Superior temporal gyrus (tissue), 1 donor: ENCODE results near the gene KNG1.
"Not testable (repeated sequence)": the region's sequence is repeated elsewhere in the genome, so short reads cannot be mapped to it uniquely, and the experiment has no call there.

Source experiments
- DNase-seq: peaks from one replicate; pipeline ENCODE4 v3.0.0-alpha.2; 2016; ENCODE audit errors: extremely low spot score

Gene KNG1

GRCh38 chr3:186708983-186709679, 8.0 kb upstream of the KNG1 start:
- no peak for DNase-seq

- DNase-seq, result not testable (repeated sequence)
These were observed 6.5 kb upstream of the KNG1 start for GRCh38 chr3:186710694-186711093.

GRCh38 chr3:186713499-186713898, 3.7 kb upstream of the KNG1 start:
- DNase-seq, result no peak

GRCh38 chr3:186719945-186720739, 3.0 kb downstream of the KNG1 start:
- DNase-seq, result no peak

- no peak for DNase-seq
These were observed 5.3 kb downstream of the KNG1 start for GRCh38 chr3:186722457-186722856.

GRCh38 chr3:186724911-186725310, 7.8 kb downstream of the KNG1 start:
- no peak for DNase-seq

- no peak for DNase-seq
These were observed 15.1 kb downstream of the KNG1 start for GRCh38 chr3:186732169-186732766.

GRCh38 chr3:186742618-186743380, 25.6 kb downstream of the KNG1 start:
- no peak for DNase-seq

GRCh38 chr3:186743666-186744065, 26.5 kb downstream of the KNG1 start:
- DNase-seq, result no peak

GRCh38 chr3:186746008-186746407, 28.8 kb downstream of the KNG1 start:
- no peak for DNase-seq

- no peak for DNase-seq
These were observed 33.2 kb downstream of the KNG1 start for GRCh38 chr3:186750316-186750715.

GRCh38 chr3:186751480-186751879, 34.3 kb downstream of the KNG1 start:
- no peak for DNase-seq

- DNase-seq, result no peak
These were observed 36.8 kb downstream of the KNG1 start for GRCh38 chr3:186754006-186754405.

- DNase-seq, result no peak
These were observed 37.7 kb downstream of the KNG1 start for GRCh38 chr3:186754871-186755270.

GRCh38 chr3:186757214-186757613, 40.1 kb downstream of the KNG1 start:
- no peak for DNase-seq

- DNase-seq, result no peak
These were observed 40.6 kb downstream of the KNG1 start for GRCh38 chr3:186757686-186758220.

- no peak for DNase-seq
These were observed 42.2 kb downstream of the KNG1 start for GRCh38 chr3:186759231-186759930.

GRCh38 chr3:186760141-186760833, 43.1 kb downstream of the KNG1 start:
- no peak for DNase-seq

GRCh38 chr3:186760897-186761447, 43.8 kb downstream of the KNG1 start:
- no peak for DNase-seq

GRCh38 chr3:186772281-186772694, 55.1 kb downstream of the KNG1 start:
- DNase-seq, result no peak
